Parathyroid adenoma (tissue), 2 donors: ENCODE measurements around the gene IGFBP2.

Experiments
- H2AFZ ChIP-seq: fragments of 300-600 bp; sonication (generic); one replicate; pipeline ENCODE4 v1.7.0; 2017; ENCODE audit warnings: antibody characterized with exemption, mild to moderate bottlenecking
- H3K27ac ChIP-seq: fragments of 300-600 bp; sonication (generic); one replicate; pipeline ENCODE4 v1.7.0; 2017
- H3K27me3 ChIP-seq: fragments of 300-600 bp; sonication (generic); one replicate; pipeline ENCODE4 v1.7.0; 2017; ENCODE audit warnings: low read length; ENCODE audit not compliant: control insufficient read depth, insufficient read depth
- H3K36me3 ChIP-seq: fragments of 300-600 bp; sonication (generic); one replicate; pipeline ENCODE4 v1.7.0; 2017; ENCODE audit warnings: low read length; ENCODE audit not compliant: control insufficient read depth, insufficient read depth
- H3K4me1 ChIP-seq: fragments of 300-600 bp; sonication (generic); one replicate; pipeline ENCODE4 v1.7.0; 2017; ENCODE audit warnings: control low read depth
- H3K4me2 ChIP-seq: fragments of 300-600 bp; sonication (generic); one replicate; pipeline ENCODE4 v1.7.0; 2017; ENCODE audit warnings: low read length
- H3K4me3 ChIP-seq: fragments of 300-600 bp; sonication (generic); one replicate; pipeline ENCODE4 v1.7.0; 2017; ENCODE audit warnings: low read depth, low read length
- H3K79me2 ChIP-seq: fragments of 300-600 bp; sonication (generic); one replicate; pipeline ENCODE4 v1.7.0; 2017; ENCODE audit warnings: control low read depth
- H3K9ac ChIP-seq: fragments of 300-600 bp; sonication (generic); one replicate; pipeline ENCODE4 v1.7.0; 2017; ENCODE audit warnings: mild to moderate bottlenecking
- H3K9me3 ChIP-seq: fragments of 300-600 bp; sonication (generic); one replicate; pipeline ENCODE4 v1.7.0; 2017; ENCODE audit warnings: low read length; ENCODE audit not compliant: control insufficient read depth
- CTCF ChIP-seq: fragments of 300-600 bp; sonication (generic); IDR thresholded peaks from one replicate; pipeline ENCODE4 v1.7.0; 2017; ENCODE audit warnings: antibody characterized with exemption, mild to moderate bottlenecking
- donor health status: primary hyperparathyroidism.

IGFBP2 gene

GRCh38 chr2:216622526-216622925, 10.7 kb upstream of the IGFBP2 start:
- Histone ChIP-seq H3K4me2 (no peak overlapping the region), H3K9me3 (no peaks in the 10 kb centered on the region), H3K4me3 (no peak overlapping the region), H2AFZ (no peak overlapping the region), H3K27ac (no peak overlapping the region), H3K9ac (no peak overlapping the region), H3K36me3 (no peaks in the 10 kb centered on the region), H3K27me3 (no peaks in the 10 kb centered on the region), H3K4me1 (no peaks in the 10 kb centered on the region), H3K79me2 (no peaks in the 10 kb centered on the region)
- TF ChIP-seq CTCF = no peak

GRCh38 chr2:216624251-216624650, 9.0 kb upstream of the IGFBP2 start:
- Histone ChIP-seq H3K79me2 (no peaks in the 10 kb centered on the region), H3K27me3 (no peaks in the 10 kb centered on the region), H3K9ac (no peak overlapping the region), H3K27ac (no peak overlapping the region), H3K4me3 (no peak overlapping the region), H3K4me1 (no peaks in the 10 kb centered on the region), H2AFZ (no peak overlapping the region), H3K36me3 (no peaks in the 10 kb centered on the region), H3K9me3 (no peaks in the 10 kb centered on the region), H3K4me2 (no peak overlapping the region)
- no peak for TF ChIP-seq CTCF

- no peak overlapping the region for H3K27ac ChIP-seq
- no peaks in the 10 kb centered on the region for H3K4me1 ChIP-seq
- H3K9me3 ChIP-seq = no peaks in the 10 kb centered on the region
- TF ChIP-seq CTCF = no peak
- H3K27me3 ChIP-seq = no peaks in the 10 kb centered on the region
- no peaks in the 10 kb centered on the region for H3K36me3 ChIP-seq
- no peak overlapping the region for H3K9ac ChIP-seq
- no peak overlapping the region for H2AFZ ChIP-seq
- no peaks in the 10 kb centered on the region for H3K79me2 ChIP-seq
- no peak overlapping the region for H3K4me3 ChIP-seq
- H3K4me2 ChIP-seq = no peak overlapping the region
Observed at GRCh38 chr2:216626168-216626874, 6.9 kb upstream of the IGFBP2 start.

- Histone ChIP-seq H3K79me2 (no peaks in the 10 kb centered on the region), H2AFZ (no peak overlapping the region)
Observed at GRCh38 chr2:216626875-216627245, 6.4 kb upstream of the IGFBP2 start.

More at GRCh38 chr2:216626875-216627245, 6.4 kb upstream of the IGFBP2 start:
- Histone ChIP-seq H3K27ac (no peak overlapping the region), H3K9ac (no peak overlapping the region), H3K4me1 (no peaks in the 10 kb centered on the region), H3K4me3 (no peak overlapping the region), H3K27me3 (no peaks in the 10 kb centered on the region), H3K4me2 (no peak overlapping the region), H3K9me3 (no peaks in the 10 kb centered on the region), H3K36me3 (no peaks in the 10 kb centered on the region)
- no peak for TF ChIP-seq CTCF
